Fibroblast of skin of abdomen (primary cell): ENCODE data around the gene MAGI1.
A peak's percentile ranks its signal among the peaks of the same experiment; 100 is the strongest.
"Not testable (repeated sequence)": the region's sequence is repeated elsewhere in the genome, so short reads cannot be mapped to it uniquely, and the experiment has no call there.

Experiments
- DNase-seq: peaks from one replicate; pipeline ENCODE4 v3.0.0-alpha.2; 2013

MAGI1 gene

DNA sequence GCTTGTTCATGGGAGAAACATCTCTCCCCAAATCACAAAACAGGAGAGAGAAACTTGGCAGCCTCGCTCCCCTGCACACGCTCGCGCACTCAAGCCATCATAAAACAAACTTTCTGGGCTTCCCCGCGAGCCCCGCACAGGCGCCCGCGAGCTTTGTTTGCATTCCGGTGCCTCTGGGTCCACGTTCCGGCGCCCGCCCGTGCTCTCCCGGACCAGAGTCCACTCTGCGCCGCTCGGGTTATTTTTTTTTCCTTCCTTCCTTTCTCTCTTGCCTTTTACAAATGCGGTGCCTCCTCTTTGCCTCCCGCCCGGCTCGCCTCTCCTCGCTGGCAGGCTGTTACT, 363 bp downstream of the MAGI1 start:
- DNase-seq = no peak

DNA sequence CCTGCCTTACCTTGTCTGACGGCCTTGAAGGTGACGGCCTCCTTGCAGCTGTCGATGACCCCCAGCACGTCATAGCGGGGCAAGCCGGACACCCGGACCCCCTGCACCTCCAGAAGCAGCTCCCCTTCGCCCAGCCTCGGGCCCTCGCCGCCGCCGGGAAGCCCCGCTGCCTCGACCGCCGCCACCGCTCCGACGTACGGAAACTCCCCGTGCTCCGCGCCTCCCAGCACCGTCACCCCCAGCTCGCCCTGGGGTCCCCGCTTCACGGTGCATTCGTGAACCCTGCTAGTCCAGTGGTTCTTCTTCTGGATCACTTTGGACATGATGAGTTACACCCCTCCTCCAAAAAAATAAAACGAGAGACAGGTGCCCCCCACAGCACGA, 740 bp downstream of the MAGI1 start:
- no peak for DNase-seq

DNA sequence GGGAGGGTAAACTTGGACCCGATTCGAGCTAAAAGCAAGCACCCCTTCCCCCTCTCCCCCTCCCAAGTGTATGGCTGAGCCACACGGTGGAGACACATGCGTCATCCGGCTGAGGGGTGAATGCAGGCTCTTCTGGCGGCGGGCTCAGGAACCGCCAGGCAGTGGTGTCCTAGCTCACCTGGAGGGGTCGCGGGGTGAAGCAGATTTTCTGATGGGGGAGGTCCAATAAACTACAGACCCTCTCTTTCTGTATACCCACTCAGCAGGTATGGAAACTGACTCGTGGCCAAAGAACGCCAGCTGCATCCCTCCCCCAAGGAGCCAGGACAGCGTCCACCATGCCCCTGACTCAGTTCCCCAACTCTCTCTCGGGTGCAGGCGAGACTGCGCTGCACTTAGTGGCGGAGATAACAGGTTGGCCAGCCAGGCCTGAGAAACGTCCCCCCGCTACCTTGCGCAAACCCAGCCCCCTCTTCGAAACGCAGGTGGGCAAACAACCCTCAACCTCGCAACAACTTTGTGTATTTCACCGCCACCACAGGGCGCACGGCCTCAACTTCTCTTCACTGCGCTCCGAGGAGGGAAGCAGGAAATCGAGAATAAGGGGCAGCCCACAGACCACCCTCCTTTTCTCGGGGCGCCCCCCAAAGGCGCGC, 1.3 kb downstream of the MAGI1 start:
- peak; percentile 70 for DNase-seq

DNA sequence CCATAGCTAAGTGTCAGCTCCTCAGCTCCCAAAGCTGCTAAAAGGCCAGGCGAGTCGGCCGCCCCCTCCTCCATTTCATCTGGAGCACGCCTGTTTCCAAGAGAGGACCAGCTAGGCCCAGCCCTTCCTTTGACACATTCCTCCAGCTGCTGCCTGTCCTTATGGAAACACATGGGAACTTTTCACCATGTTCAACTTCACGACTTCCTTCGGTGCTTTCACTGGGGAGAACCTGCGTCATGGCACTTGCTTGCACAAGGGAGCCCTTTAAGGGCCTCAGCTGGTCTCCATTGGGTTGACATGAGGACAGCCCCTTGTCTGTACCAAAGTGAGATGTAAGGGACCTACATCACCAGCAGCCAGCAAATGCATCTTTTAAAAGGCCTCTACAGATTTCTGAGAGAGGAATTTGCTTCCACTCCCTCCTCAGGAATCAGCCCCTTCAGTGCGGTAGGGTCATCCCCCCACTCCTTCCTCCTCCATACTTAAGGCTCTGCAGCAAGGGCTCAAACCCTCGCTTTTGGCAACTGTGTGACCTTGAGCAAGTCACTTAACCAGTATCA, 2.1 kb downstream of the MAGI1 start:
- peak; percentile 53 for DNase-seq

DNA sequence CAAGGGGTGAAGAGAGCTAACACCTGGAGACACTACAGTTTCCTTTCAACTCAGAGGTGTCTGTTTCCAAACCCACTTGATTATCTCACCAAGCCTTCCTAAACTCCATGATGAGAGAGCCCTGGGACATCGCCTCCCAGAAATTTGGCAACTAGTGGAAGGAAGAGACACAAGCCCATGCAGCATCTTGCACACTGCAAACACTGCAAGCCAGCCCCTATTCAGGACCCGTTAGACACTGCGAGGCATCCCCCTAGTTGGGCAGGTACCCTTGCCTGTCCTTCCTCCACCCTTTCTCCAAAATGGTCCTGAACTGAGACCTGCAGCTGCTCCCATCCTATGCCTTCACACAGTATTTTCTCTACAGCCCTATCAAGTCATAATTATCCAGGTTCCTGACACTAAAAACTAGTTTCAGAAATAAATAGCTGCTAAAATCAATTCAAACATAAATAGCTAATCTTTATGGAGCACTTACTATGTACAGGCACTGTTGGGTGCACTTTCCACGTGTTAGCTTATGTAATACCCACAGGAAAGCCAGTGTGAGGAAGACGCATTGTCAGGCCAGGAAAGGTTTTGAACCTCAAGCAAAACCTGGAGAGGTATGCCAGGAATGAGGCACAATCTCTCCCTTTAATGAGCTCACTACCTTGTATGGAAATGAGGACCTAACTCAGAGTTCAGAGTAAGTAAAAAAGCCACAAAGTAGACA, 2.8 kb downstream of the MAGI1 start:
- peak; percentile 57 for DNase-seq

DNA sequence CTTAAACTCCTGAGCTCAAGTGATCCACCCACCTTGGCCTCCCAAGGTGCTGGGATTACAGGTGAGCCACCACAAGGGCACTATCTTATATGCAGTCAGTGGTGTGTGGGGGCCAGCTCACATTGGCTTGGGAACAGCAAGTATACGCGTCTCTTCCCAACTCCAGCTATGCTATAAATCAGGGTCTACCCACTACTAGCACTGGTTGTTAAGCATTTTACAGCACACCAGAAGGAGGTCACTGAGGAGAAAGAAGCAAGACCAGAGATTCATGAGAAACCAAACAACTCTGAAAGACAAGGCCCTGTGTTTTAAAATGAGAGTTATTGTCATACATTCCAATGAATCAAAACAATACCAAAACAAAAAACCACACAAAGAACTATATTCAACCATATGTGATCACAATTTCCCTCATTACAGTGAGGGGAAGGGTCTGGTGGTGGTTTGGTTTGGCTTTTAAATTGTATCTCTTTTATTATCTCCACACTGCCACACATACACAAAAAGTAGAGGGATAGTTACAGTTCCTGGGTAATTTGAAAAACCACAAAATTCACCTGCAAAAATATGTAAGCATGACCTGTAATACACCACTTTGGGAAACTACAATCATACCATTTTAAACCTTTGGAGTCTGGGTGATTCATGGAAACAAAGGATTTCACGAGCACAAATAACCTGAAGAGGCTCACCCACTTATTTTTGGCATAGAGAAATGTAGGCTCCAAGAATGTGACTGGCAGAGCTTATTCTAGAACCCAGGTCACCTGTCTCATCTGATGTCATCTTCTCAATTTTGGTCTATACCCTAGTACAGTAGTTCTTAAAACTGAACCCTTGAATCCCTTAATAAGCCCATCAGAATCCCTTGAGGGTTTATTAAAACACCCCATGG, 5.2 kb downstream of the MAGI1 start:
- peak; percentile 7 for DNase-seq

DNA sequence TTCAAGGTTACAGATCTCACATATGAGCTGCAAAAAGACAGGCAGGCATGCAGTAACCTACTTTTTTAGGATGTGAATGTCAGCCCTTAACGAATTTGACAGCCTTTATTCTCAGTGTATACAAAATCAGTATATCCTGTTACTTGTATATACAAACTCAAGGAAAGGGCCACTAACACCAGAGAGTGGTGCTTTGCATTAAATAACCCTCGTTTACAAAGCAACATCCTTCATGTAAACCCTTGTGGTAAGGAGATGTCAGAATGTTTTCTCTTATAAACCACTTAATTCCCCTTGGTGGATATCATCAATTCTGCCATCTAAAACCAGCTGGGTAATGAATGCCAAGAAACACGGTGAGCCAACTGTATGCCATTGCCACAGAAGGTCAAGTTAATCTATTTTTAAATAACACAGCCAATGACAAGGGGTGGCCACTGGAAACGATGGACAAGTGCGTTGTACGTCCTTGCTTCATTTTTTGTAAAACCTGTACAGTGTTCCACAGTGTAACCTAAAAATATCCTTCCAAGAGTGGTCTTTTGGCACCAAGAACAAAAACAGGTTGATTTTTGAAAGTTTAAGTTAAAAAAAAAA, 7.5 kb downstream of the MAGI1 start:
- DNase-seq = no peak

DNA sequence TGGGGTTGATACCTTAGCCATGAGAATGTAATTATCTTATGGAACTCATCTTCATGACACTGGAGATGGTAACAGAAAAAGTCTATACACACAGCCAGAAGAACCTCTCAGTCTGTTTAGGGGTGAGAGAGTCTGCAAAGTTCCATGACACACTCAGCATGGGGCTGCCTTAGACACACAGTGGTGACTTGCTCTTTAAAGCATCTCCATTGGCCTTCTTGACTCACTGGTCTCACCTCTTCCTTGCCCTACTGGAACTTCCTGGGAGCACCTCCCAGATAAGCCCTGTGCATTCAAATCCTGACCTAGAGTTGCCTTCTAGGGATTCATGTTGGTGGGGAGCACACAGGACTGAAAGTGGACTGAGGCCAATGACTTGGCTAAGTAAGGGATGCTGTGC, 9.3 kb downstream of the MAGI1 start:
- no peak for DNase-seq

DNA sequence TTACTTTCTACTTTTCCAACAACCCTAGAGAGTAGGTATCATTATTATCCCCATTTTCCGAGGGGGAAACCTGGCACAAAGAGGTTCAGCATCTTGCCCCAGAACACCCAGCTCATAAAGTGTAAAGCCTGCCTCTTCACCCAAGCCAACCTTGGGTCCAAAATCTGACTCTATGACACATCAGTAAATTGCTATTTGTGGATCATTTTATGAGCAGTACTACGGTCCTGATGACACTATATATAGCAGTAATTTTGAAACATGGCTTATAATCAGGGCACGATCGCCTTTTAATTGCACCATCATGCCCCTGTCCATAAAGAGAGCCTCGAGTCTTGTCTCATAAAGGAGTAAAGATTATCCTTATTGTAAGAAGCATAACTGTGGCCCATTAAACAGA, 9.7 kb downstream of the MAGI1 start:
- DNase-seq = no peak

DNA sequence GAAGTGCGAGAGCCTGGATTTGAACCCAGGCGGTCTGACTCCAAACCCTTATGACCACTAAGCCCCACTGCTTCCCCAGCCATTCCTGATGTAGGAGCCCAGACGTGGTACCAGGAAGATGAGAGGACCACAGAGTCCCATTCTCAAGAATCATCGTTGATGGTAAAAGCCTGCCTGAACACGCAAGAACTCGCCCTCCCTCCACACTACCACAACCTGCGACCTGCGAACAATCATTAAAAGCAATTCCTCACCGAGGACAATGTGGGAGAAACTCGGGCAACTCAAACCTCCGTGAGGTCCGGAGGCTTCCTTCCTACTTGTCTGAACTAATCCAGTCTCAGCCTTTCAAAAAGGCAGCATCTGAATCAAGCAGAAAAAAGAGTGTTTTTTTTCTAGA, 10.3 kb downstream of the MAGI1 start:
- no peak for DNase-seq

DNA sequence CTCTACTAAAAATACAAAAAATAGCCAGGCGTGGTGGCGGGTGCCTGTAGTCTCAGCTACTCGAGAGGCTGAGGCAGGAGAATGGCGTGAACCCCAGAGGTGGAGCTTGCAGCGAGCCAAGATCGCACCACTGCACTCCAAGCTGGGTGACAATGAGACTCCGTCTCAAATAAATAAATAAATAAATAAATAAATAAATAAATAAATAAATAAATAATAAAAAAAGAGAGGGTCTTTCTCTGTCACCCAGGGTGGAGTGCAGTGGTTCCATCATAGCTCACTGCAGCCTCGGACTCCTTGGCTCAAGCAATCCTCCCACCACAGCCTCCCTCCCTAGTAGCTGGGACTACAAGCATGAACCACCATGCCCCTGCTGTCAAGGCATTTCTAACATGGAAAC, 11.6 kb downstream of the MAGI1 start:
- not testable (repeated sequence) for DNase-seq

DNA sequence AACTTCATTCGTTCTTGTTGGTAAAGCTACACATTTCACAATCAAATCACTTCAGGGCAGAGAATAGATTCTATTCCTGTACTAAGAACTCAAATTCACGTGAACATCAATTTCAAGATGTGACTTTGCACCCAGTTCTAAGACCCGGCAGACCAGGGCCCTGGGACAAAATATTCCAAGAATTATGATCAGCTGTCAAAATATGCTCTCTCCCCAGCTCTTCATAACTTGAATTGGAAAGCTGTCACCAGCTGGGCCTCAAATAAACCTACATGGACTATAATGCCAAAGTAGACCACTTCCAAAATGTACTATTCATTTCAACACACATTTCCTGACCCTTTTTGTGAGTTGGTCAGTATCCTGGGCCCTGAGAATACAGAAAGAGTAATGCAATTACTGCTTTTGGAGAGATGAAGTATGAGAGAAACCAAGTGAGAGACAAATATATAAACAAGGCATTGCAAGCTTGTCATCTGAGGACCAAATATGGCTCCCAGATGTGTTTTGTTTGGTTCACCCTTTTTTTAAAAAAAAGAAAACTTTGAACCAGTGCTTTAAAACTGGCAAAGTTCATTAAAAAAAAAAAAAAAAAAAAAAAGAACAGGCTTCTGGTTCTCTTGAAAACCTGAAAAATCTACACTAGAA, 14.9 kb downstream of the MAGI1 start:
- DNase-seq = peak; percentile 4

DNA sequence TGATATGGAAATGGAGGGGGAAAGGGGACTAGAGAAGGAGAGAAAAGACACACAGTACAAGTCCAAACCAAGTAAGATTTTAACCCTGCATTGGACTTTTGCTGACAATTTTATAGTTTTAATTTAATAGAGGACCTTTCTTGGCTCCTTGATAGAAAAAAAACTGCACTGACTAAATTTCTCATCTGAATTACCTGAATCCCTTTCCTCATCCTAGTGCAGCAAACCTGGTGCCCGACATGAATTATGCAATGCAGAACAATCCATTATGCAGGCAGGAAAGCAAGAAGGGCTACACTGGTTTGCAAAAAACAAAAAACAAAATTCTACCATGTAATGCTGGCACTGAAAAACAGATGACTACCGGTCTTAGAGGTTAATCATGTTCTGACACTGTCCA, 15.5 kb downstream of the MAGI1 start:
- DNase-seq = no peak

DNA sequence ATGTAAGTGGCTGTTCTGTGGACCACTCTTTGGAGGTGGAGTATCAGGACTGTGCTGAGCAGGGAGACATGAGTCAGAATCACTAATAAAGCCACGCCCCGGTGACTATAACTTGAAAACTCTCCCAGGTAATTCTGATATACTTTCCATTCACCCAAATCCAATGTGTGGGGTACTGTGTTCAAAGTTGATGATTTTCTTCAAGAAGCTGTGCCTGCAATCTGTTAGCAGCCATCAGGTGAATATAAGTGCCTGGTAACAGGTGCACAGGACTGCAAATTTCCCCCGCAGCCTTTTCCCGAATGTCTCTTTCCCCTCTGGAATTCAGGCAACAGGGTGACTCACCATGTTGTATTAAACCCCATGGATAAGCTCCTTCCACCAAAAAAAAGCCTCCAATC, 17.0 kb downstream of the MAGI1 start:
- peak; percentile 19 for DNase-seq

DNA sequence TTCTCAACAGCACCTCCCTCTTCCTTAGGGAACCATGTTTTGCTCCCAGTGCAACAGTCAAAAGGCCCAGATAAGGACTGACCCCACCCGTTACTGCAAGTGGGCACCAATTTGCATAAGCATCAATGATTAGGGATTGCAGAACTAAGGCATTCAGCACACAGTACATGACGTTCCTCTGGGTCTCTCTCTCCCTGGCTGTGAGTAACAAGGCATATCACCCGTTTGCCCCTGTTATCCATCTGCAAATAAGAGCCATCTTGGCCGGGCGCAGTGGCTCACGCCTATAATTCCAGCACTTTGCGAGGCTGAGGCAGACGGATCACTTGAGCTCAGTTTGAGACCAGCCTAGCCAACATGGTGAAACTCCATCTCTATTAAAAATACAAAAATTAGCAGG, 18.8 kb downstream of the MAGI1 start:
- DNase-seq = no peak

DNA sequence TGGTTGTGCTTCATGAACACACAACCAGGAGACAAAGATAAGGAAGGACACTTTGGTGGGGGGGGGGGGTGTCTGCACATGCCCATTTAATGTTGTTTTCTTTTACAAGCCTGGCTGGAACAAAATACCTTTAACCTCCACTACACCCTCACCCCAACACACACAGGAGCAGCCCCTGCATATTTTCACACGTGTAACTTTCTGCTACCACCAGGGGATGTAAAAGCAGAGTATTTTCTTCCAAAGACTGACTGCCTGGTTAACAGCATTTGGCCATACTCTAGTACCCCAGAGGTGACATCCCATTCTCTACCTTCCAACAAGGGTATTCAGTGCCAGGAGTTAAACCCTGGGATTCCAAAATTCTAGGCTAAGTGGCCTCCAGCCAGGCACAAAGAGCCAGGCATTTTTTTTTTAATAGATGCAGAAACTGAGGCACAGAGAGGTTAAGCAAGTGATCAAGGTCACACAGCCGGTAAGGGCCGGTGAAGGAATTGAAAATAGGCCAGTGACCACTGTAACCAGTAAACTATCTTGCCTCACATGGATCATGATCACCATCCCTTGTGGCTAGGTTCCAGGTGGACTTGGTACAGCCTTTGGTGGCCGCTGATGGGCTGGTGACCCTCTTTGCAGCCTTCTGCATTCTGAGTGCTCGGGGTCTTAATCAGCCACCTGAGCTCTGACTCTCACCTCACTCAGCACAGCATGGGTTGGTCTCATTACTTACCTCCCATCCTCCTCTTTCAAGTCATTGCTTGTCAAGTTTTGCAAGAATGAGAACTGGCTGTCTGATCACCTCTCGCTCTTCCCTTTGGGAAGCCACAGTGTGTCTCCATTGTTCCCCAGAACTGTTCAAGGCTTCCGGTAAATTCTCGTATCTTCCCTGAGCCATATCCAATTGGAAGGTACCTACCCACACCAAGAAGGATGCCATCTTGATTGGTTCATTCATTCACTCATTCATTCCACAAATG, 20.4 kb downstream of the MAGI1 start:
- DNase-seq = no peak

DNA sequence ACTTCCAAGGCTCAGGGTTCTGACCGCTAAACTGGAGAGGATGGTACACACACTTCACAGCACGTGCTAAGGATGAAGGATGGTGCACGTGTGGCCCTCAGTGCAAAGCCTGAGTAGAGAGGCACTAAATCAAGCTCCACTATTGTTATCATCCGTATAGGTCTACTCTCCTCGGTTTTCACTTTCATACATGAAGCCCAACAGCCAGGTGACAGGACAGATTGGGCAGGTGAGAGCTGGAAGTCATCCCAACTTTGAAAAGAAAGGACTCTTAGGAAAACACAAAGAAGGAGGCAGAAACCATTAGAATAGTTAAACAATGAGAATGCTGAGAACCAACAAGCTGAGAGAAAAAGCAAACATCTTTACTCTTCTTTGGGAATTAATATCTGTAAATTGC, 21.1 kb downstream of the MAGI1 start:
- DNase-seq = no peak

DNA sequence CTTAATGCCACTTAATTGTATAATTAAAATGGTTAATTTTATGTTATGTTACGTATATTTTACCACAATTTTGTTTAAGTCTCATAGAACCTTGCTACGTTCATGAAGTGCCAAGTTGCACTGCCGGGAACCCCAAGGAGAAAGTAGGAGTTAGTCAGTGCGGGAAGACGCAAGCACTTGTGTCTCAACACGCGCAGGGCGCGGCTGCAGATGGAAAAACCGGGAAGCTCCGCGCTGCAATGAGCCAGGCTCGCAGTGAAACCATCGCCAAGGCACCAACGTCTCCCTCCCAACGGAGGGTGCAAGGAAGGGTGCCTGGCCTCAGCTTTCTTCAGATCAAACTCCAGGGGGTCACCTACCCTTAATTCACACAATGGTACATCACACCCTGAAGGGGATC, 21.6 kb downstream of the MAGI1 start:
- DNase-seq = no peak

DNA sequence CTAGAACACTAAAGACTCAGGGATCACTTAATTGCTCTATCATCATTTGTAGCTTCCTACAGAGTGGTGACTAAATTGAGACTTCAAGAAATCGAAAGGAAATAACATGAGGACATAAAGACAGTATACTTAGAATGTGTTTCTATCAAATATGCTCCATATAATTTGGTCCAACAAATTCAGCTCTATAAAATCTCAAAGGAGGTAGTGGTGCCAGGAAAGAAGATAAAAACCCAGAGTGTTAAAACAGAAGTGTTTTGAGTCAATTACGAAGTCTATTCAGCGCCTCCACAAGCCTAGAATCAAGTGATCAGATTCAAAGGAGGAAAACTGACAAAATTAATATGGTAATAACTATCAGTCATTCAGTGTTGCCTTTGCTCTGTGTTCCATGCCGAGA, 22.9 kb downstream of the MAGI1 start:
- DNase-seq = no peak

DNA sequence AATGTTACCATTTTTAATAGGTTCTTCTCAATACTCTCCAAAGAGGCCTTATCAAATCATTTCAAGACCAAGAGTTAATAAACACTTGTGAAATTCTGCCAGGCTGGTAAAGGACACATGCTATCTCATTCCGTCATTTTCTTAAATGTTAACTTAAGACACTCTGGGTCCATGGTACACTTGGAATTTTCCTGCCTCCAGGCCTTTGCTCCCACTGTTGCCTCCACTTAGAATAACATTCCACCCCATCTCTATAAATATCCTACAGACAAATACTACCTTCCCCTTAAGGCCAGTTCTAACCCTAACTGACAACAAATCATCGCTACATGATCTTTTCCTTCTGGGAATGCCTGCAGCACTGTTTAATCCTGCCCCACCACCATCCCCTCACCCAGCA, 24.1 kb downstream of the MAGI1 start:
- no peak for DNase-seq

DNA sequence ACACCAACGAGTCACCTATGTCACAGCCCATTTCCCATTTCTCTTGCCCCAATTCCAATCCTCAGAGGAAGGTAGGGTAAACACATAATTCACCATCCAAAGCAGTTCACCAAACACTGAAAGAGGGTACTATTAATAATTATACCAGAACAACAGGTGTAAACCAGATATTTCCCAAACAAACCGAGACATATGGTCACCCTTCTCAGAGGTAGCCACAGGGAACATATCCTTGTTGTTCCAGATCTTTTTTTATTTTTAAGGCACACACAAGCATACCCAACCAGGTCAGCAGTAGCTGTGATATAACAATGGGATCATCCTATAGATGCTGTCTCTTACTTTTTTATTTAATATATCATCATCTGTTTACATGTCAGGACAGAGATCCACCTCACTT, 24.7 kb downstream of the MAGI1 start:
- DNase-seq = no peak
